PC-3 (cell line): ENCODE data around the gene ARSG. TPM values are rescaled to one million over a fixed set of nuclear protein-coding genes. Genes with fewer than 3 reads are reported as not detected.

ENCODE experiments used
- ATAC-seq: fragments of 200-7000 bp; cut with Tn5 transposase; 2 replicates; pipeline ENCODE4 v1.9.1; 2020; ENCODE audit warnings: mild to moderate bottlenecking, moderate library complexity
- BruUV-seq: library from RNA; stranded (reverse); fragments of 400-500 nt; replicated peaks from 2 replicates; lab custom pipeline; 2021; lab: Mats Ljungman, UMichigan
- CTCF ChIA-PET: fragments of 300-600 bp; sonication (Branson Sonifier 250); formaldehyde crosslinking; loops from one replicate; lab custom pipeline; 2022; ENCODE audit warnings: antibody characterized with exemption; lab: Charles Lee
- POLR2A ChIA-PET: fragments of 300-600 bp; sonication (Branson Sonifier 250); formaldehyde crosslinking; loops from one replicate; lab custom pipeline; 2022; ENCODE audit warnings: antibody characterized with exemption; ENCODE audit not compliant: unreplicated experiment; lab: Charles Lee
- DNase-seq: peaks from one replicate; pipeline ENCODE4 v3.0.0-alpha.2; 2015
- H2AFZ ChIP-seq: fragments of 300-600 bp; sonication (generic); 2 replicates; pipeline ENCODE4 v1.6.0; 2016; ENCODE audit warnings: antibody characterized with exemption, low read length
- H3F3A ChIP-seq: fragments of 300-600 bp; sonication (generic); one replicate; pipeline ENCODE4 v1.6.0; 2017; ENCODE audit warnings: antibody characterized with exemption, low read length, control low read depth, mild to moderate bottlenecking; ENCODE audit not compliant: unreplicated experiment
- H3K27ac ChIP-seq: fragments of 300-600 bp; sonication (generic); 2 replicates; pipeline ENCODE4 v1.5.1; 2016; ENCODE audit warnings: mild to moderate bottlenecking, low read length
- H3K27me3 ChIP-seq: fragments of 300-600 bp; sonication (generic); 2 replicates; pipeline ENCODE4 v1.6.1; 2016; ENCODE audit warnings: low read length, mixed read lengths
- H3K36me3 ChIP-seq: fragments of 300-600 bp; sonication (generic); 2 replicates; pipeline ENCODE4 v1.6.1; 2016; ENCODE audit warnings: low read depth, mixed run types, low read length, mixed read lengths
- H3K4me1 ChIP-seq: fragments of 300-600 bp; sonication (generic); 2 replicates; pipeline ENCODE4 v1.5.1; 2016; ENCODE audit warnings: low read length; ENCODE audit not compliant: insufficient read depth
- H3K4me2 ChIP-seq: fragments of 300-600 bp; sonication (generic); 2 replicates; pipeline ENCODE4 v1.6.0; 2016; ENCODE audit warnings: low read length
- H3K4me3 ChIP-seq: fragments of 300-600 bp; sonication (generic); 2 replicates; pipeline ENCODE4 v1.5.1; 2016; ENCODE audit warnings: mild to moderate bottlenecking, low read length, mixed read lengths
- H3K79me2 ChIP-seq: fragments of 300-600 bp; sonication (generic); 2 replicates; pipeline ENCODE4 v1.6.1; 2017; ENCODE audit warnings: low read length, mixed read lengths
- H3K9ac ChIP-seq: fragments of 300-600 bp; sonication (generic); 2 replicates; pipeline ENCODE4 v1.6.0; 2016; ENCODE audit warnings: mild to moderate bottlenecking, low read length
- H3K9me2 ChIP-seq: fragments of 300-600 bp; sonication (generic); replicated peaks from 2 replicates; pipeline ENCODE4 v1.6.1; 2016; ENCODE audit warnings: mixed run types, low read length, mixed read lengths
- H3K9me3 ChIP-seq: fragments of 300-600 bp; sonication (generic); 2 replicates; pipeline ENCODE4 v1.6.1; 2016; ENCODE audit warnings: low read length, mixed read lengths
- H4K20me1 ChIP-seq: fragments of 300-600 bp; sonication (generic); 2 replicates; pipeline ENCODE4 v1.6.1; 2016; ENCODE audit warnings: low read length, mixed read lengths
- EZH2 ChIP-seq: fragments of 300-600 bp; sonication (generic); IDR thresholded peaks from one replicate; pipeline ENCODE4 v1.6.1; 2017; ENCODE audit warnings: antibody characterized with exemption, mild to moderate bottlenecking, low read length; ENCODE audit not compliant: unreplicated experiment
- EZH2phosphoT487 ChIP-seq: fragments of 300-600 bp; sonication (generic); IDR thresholded peaks from 2 replicates; pipeline ENCODE4 v1.6.1; 2018; ENCODE audit warnings: mild to moderate bottlenecking, antibody characterized with exemption, low read length, borderline replicate concordance
- intact Hi-C: fragments of 100-400 bp; cut with micrococcal nuclease; formaldehyde crosslinking; loops from 2 replicates; pipeline ENCODE4 v1.9.0; 2023
- total RNA-seq: library from RNA; depleted of rRNA; stranded (reverse); fragments of >200 nt; gene quantifications from 2 replicates; pipeline ENCODE4 v1.2.3, GENCODE V29; 2014
- TF ChIP-seq, protein P1 (sequence below): fragments of 300-600 bp; sonication (generic); conservative IDR thresholded peaks from 2 replicates; pipeline ENCODE4 v1.5.1; 2017; ENCODE audit warnings: antibody characterized with exemption, low read depth, mild to moderate bottlenecking, low read length

ARSG gene
- total RNA-seq, 1 experiment from 2014 or later = 2.1 TPM

DNA sequence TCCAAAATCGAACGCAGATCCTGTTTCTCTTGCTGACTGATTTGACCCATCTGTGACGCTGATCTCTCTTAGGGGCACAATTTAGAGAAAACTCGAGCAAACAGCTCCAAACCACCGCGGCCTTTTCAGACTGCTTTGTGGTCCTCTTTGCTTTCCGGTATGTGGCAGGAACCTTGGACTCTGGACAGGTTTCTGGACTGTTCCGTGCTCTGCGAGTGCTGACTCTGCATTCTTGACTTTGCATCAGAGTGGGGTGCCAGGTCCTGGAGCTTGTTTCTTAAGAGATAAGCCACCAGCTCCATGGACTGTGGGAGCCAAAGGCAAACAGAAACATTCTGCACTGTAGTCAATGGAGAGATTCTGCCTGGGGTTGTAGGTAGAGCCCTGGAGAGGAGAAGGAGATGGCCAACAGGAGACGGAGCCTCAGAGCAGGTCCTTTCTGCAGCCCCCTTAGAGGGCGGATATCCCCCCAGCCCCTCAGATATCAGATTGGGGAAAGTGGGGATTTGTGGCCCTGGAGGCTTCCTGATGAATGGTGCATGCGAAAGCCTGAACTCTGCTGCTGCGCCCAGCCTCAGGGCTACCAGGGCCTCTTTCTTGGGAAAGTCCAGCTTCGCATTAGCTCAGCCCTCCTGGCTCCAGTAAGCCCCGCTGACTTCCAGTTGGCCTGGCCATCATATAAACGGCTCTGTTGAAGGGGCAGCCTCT, 100.4 kb downstream of the ARSG start:
- Histone ChIP-seq H3K27me3 (no peaks in the 10 kb centered on the region), H3K9me3 (no peaks in the 10 kb centered on the region), H3K27ac (no peak overlapping the region), H3K79me2 (no peaks in the 10 kb centered on the region), H2AFZ (no peak overlapping the region), H3K9ac (no peak overlapping the region), H3F3A (no peaks in the 10 kb centered on the region), H3K4me1 (peaks cover 1% of the 10 kb centered on the region), H3K9me2 (no peaks in the 10 kb centered on the region), H3K4me3 (no peak overlapping the region), H4K20me1 (no peaks in the 10 kb centered on the region), H3K4me2 (no peak overlapping the region), H3K36me3 (no peaks in the 10 kb centered on the region)
- CTCF ChIA-PET = no interaction called here
- TF ChIP-seq EZH2 (no peak), EZH2phosphoT487 (no peak)
- TF ChIP-seq, protein P1, sequence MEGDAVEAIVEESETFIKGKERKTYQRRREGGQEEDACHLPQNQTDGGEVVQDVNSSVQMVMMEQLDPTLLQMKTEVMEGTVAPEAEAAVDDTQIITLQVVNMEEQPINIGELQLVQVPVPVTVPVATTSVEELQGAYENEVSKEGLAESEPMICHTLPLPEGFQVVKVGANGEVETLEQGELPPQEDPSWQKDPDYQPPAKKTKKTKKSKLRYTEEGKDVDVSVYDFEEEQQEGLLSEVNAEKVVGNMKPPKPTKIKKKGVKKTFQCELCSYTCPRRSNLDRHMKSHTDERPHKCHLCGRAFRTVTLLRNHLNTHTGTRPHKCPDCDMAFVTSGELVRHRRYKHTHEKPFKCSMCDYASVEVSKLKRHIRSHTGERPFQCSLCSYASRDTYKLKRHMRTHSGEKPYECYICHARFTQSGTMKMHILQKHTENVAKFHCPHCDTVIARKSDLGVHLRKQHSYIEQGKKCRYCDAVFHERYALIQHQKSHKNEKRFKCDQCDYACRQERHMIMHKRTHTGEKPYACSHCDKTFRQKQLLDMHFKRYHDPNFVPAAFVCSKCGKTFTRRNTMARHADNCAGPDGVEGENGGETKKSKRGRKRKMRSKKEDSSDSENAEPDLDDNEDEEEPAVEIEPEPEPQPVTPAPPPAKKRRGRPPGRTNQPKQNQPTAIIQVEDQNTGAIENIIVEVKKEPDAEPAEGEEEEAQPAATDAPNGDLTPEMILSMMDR = no peak
- POLR2A ChIA-PET = no interaction called here
- intact Hi-C loops = no loop called here
- DNase-seq (no peak), ATAC-seq (no peak)
- BruUV-seq = no TSS peak

DNA sequence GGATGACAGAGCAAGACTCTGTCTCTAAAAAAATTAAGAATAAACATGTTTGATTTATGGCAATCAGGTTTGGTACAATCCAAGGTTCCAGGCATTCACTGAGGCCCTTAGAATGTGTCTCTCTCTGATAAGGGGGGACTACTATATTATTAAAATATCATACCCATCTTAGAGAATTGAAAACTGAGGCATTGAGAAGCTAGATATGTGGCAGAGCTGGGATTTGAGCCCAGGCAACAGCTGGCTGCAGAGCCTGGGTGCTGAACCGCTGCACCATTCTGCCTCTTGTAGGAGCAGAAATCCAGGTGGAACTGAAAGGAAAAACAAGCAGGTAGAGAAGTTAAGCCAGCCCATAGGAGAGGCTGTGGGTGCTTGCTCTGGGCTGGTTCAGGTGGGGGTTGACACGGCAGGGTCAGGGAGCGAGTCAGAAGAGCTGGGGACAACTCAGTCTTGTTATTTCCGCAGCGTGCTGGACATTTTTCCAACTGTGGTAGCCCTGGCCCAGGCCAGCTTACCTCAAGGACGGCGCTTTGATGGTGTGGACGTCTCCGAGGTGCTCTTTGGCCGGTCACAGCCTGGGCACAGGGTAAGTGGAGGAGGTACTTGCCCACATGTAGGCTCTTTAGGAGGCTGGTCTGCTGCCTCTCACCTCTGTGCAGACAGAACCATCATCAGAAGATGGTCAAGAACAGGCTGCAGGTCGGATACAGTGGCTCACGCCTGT, 103.5 kb downstream of the ARSG start:
- TF ChIP-seq, protein P1 = no peak
- no peak for TF ChIP-seq EZH2
- BruUV-seq = no TSS peak
- Histone ChIP-seq H3K79me2 (no peaks in the 10 kb centered on the region), H3K4me2 (no peak overlapping the region), H3K4me1 (peaks cover 5% of the 10 kb centered on the region; the same call in 1 of the 2 replicates), H3K27me3 (no peaks in the 10 kb centered on the region), H4K20me1 (no peaks in the 10 kb centered on the region), H3K4me3 (no peak overlapping the region), H3K9me2 (no peaks in the 10 kb centered on the region), H3K27ac (no peak overlapping the region), H3K9ac (no peak overlapping the region), H2AFZ (no peak overlapping the region), H3K9me3 (no peaks in the 10 kb centered on the region), H3F3A (no peaks in the 10 kb centered on the region), H3K36me3 (no peaks in the 10 kb centered on the region)
- CTCF ChIA-PET = no interaction called here
- POLR2A ChIA-PET = no interaction called here
- ATAC-seq (no peak), DNase-seq (no peak)
- intact Hi-C loops = no loop called here
